Measurements from ENCODE around the gene DENND6A. TPM values are rescaled to one million over a fixed set of nuclear protein-coding genes. Genes with fewer than 3 reads are reported as not detected.

Gene DENND6A
- total and polyA plus RNA-seq, 2 of the 8 experiments (the other 6 are each of a cell fraction or from before 2014, with no cell fraction given) = 7.8 to 14.8 TPM

- no peaks in the 10 kb centered on the region for H4K20me1 ChIP-seq (replicated peaks in 1 of 2; ENCODE audit: control insufficient read depth in 1 of 2, insufficient read depth in 2 of 2, low read length in 2 of 2)
- H3K23ac ChIP-seq (ENCODE audit: insufficient read length) = no peak overlapping the region
- CTCF ChIA-PET (ENCODE audit: partially characterized antibody) = no interaction called here
- no peak overlapping the region for H3K56ac ChIP-seq (replicated peaks; ENCODE audit: insufficient read length, low read depth, low read length)
- H3K79me1 ChIP-seq (ENCODE audit: low read depth, low read length) = no peaks in the 10 kb centered on the region
- peaks cover 0 to 2% (median 0%) of the 10 kb centered on the region in 4 experiments; a peak in 3 of 8 replicates for H3K36me3 ChIP-seq (ENCODE audit: control insufficient read depth in 2 of 4, insufficient read depth in 4 of 4, low read length in 3 of 4)
- no peaks in the 10 kb centered on the region; the same call in 1 of the 2 replicates for H3K23me2 ChIP-seq (ENCODE audit: low read depth, low read length)
- H3K4me1 ChIP-seq (replicated peaks in 1 of 4; ENCODE audit: control insufficient read depth in 3 of 4, insufficient read depth in 4 of 4, low read length in 3 of 4) = no peaks in the 10 kb centered on the region
- no peak overlapping the region for H2BK15ac ChIP-seq (ENCODE audit: low read length)
- H3K4ac ChIP-seq (replicated peaks; ENCODE audit: insufficient read length, low read depth, low read length) = no peak overlapping the region
- no peak overlapping the region for H3K27ac ChIP-seq (ENCODE audit: low read depth, low read length)
- H2BK12ac ChIP-seq (ENCODE audit: low read depth, low read length) = no peak overlapping the region
- H3K9ac ChIP-seq (replicated peaks in 1 of 4; ENCODE audit: extremely low read depth in 1 of 4, low read depth in 3 of 4, low read length in 3 of 4) = no peak overlapping the region
- WGBS, 2 experiments (ENCODE audit: extremely low coverage in 1 of 2, insufficient coverage in 1 of 2, insufficient read length in 1 of 2, insufficient replicate concordance in 2 of 2, low coverage in 1 of 2, low lambda C conversion rate in 2 of 2, missing lambda C conversion rate in 1 of 2) = 90% methylated on average over 2 of the region's 2 CpGs; no CpG with 5 or more reads in 1 of the 2 experiments
- no peak overlapping the region for H3K4me3 ChIP-seq (ENCODE audit: extremely low read depth in 1 of 4, insufficient read depth in 2 of 4, low read depth in 3 of 4, low read length in 4 of 4)
- no peak overlapping the region for H4K8ac ChIP-seq (ENCODE audit: extremely low read depth, insufficient read depth, low read length)
- no peak overlapping the region for H3K14ac ChIP-seq (ENCODE audit: insufficient read length)
- no peak for FAIRE-seq
- H2BK120ac ChIP-seq (replicated peaks; ENCODE audit: low read depth, low read length) = no peak overlapping the region
- H2BK5ac ChIP-seq (ENCODE audit: low read depth, low read length) = no peak overlapping the region
- H3K18ac ChIP-seq (ENCODE audit: extremely low read depth, low read length) = no peak overlapping the region
- H4K91ac ChIP-seq (replicated peaks; ENCODE audit: insufficient read length, low read length) = no peak overlapping the region
- POLR2A ChIA-PET (ENCODE audit: partially characterized antibody) = no interaction called here
- DNase-seq (ENCODE audit: low read depth in 1 of 2, low spot score in 2 of 2) = no peak
- peak; percentile 22 to 40; a peak in 3 of 4 replicates for TF ChIP-seq RAD21 (IDR thresholded peaks at IDR 0.05 in 1 of 2, conservative IDR thresholded peaks at IDR 0.05 in 1 of 2; ENCODE audit: low read depth in 2 of 2, low read length in 2 of 2)
- TF ChIP-seq HDAC6 (IDR thresholded peaks at IDR 0.05; ENCODE audit: low read depth, low read length) = no peak
- H3K27me3 ChIP-seq (replicated peaks in 1 of 4; ENCODE audit: control insufficient read depth in 3 of 4, extremely low read depth in 1 of 4, insufficient read depth in 3 of 4, low read length in 3 of 4) = no peaks in the 10 kb centered on the region
- no peak overlapping the region for H4K5ac ChIP-seq (ENCODE audit: insufficient read length, low read depth, low read length)
- H3K9me3 ChIP-seq (ENCODE audit: insufficient read depth in 2 of 2, low read depth in 1 of 2, low read length in 1 of 2) = no peaks in the 10 kb centered on the region
- no peak overlapping the region for H3K4me2 ChIP-seq (ENCODE audit: insufficient read depth in 1 of 2, low read depth in 2 of 2, low read length in 2 of 2)
- no peak overlapping the region for H2AK5ac ChIP-seq (ENCODE audit: low read depth, low read length)
- H3K79me2 ChIP-seq (ENCODE audit: control insufficient read depth in 1 of 2, insufficient read depth in 2 of 2, low read length in 2 of 2) = no peaks in the 10 kb centered on the region
- H2BK20ac ChIP-seq (ENCODE audit: low read length) = no peak overlapping the region
- H2AFZ ChIP-seq (ENCODE audit: low read length) = no peak overlapping the region
Observed at GRCh38 chr3:57646723-57647122, 46.2 kb downstream of the DENND6A start.
